Measurements from ENCODE around the gene CPSF4L. TPM values are rescaled to one million over a fixed set of nuclear protein-coding genes. Genes with fewer than 3 reads are reported as not detected.

Gene CPSF4L
- total RNA-seq, 1 donor from 2014 or later = not detected

DNA sequence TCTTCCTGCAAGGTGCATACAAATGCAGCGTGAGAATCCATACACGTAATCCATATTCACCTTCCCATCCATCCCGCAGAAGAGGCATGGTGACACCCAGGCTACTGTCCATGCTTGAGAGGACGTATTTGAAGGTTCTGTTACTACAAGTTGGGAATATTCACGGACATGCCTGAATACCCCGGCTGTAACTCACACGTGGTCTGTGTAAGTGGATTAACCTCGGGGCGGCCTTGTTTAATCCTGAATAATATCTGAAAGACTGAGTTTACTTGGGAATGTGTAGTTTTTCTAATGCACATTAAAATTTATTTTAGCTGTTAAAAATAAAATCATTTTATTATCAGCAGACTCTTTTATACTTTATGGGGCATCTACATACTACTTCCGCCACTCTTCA is 13.1 kb downstream of the CPSF4L start:
- Histone ChIP-seq H3K36me3 (ENCODE audit: insufficient read depth, low read length) (peaks cover 9% of the 10 kb centered on the region), H3K4me3 (ENCODE audit: insufficient read depth, low read depth, low read length) (no peak overlapping the region), H4K20me1 (ENCODE audit: insufficient read depth, low read length) (no peaks in the 10 kb centered on the region), H3K27me3 (ENCODE audit: insufficient read depth, low read length) (no peaks in the 10 kb centered on the region), H3K79me2 (ENCODE audit: insufficient read depth, low read length) (no peaks in the 10 kb centered on the region), H3K9me3 (ENCODE audit: insufficient read depth, low read depth, low read length) (no peaks in the 10 kb centered on the region), H3K27ac (ENCODE audit: low read depth, low read length) (no peak overlapping the region), H3K9ac (ENCODE audit: low read length) (no peak overlapping the region), H3K4me1 (ENCODE audit: insufficient read depth, low read length) (no peaks in the 10 kb centered on the region), H3K4me2 (ENCODE audit: low read length) (no peak overlapping the region), H2AFZ (ENCODE audit: low read depth, low read length) (no peak overlapping the region)
- Mint-ChIP-seq H3K4me1 (ENCODE audit: low read depth, unreplicated experiment) (no peaks in the 10 kb centered on the region), H3K9me3 (ENCODE audit: unreplicated experiment) (no peaks in the 10 kb centered on the region), H3K4me3 (ENCODE audit: unreplicated experiment) (no peak overlapping the region), H3K36me3 (ENCODE audit: low read depth, unreplicated experiment) (peaks cover 2% of the 10 kb centered on the region), H3K27ac (ENCODE audit: unreplicated experiment) (no peak overlapping the region), H3K27me3 (ENCODE audit: low read depth, unreplicated experiment) (peaks cover 18% of the 10 kb centered on the region)
- no peak for TF ChIP-seq EZH2 (IDR thresholded peaks at IDR 0.05; ENCODE audit: insufficient read depth, low read length)
- TF ChIP-seq, protein P1, sequence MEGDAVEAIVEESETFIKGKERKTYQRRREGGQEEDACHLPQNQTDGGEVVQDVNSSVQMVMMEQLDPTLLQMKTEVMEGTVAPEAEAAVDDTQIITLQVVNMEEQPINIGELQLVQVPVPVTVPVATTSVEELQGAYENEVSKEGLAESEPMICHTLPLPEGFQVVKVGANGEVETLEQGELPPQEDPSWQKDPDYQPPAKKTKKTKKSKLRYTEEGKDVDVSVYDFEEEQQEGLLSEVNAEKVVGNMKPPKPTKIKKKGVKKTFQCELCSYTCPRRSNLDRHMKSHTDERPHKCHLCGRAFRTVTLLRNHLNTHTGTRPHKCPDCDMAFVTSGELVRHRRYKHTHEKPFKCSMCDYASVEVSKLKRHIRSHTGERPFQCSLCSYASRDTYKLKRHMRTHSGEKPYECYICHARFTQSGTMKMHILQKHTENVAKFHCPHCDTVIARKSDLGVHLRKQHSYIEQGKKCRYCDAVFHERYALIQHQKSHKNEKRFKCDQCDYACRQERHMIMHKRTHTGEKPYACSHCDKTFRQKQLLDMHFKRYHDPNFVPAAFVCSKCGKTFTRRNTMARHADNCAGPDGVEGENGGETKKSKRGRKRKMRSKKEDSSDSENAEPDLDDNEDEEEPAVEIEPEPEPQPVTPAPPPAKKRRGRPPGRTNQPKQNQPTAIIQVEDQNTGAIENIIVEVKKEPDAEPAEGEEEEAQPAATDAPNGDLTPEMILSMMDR (IDR thresholded peaks at IDR 0.05; ENCODE audit: insufficient read depth, low read depth, low read length) = no peak
- FAIRE-seq = no peak
- no peak for DNase-seq (ENCODE audit: low read depth)

DNA sequence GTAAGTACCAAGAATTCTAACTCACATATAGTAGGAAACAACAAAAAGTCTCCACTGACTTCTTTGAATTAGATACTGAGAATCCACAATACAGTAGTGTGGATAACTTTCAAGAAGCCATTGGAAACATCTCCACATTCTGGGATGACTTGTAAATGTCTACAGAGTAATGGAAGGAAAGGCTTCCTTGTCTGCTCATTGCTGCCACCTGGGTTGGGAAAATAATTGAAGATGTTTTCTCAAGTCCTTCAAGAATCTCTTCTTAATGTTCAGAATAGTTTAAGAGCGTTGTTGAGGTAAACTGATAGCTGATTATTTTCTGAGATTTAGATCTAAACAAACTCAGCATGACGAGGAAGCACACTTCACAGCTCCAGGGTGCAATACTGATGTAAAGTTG is 14.0 kb downstream of the CPSF4L start:
- H4K20me1 ChIP-seq (ENCODE audit: insufficient read depth, low read length) = no peaks in the 10 kb centered on the region
- H3K9me3 Mint-ChIP-seq (ENCODE audit: unreplicated experiment) = no peaks in the 10 kb centered on the region
- peaks cover 15% of the 10 kb centered on the region for H3K27me3 Mint-ChIP-seq (ENCODE audit: low read depth, unreplicated experiment)
- no peaks in the 10 kb centered on the region for H3K4me1 Mint-ChIP-seq (ENCODE audit: low read depth, unreplicated experiment)
- H3K27ac Mint-ChIP-seq (ENCODE audit: unreplicated experiment) = no peak overlapping the region
- no peak overlapping the region for H3K27ac ChIP-seq (ENCODE audit: low read depth, low read length)
- DNase-seq (ENCODE audit: low read depth) = no peak
- H3K9me3 ChIP-seq (ENCODE audit: insufficient read depth, low read depth, low read length) = no peaks in the 10 kb centered on the region
- TF ChIP-seq, protein P1 (IDR thresholded peaks at IDR 0.05; ENCODE audit: insufficient read depth, low read depth, low read length) = no peak
- no peak for TF ChIP-seq EZH2 (IDR thresholded peaks at IDR 0.05; ENCODE audit: insufficient read depth, low read length)
- H3K9ac ChIP-seq (ENCODE audit: low read length) = no peak overlapping the region
- H3K36me3 Mint-ChIP-seq (ENCODE audit: low read depth, unreplicated experiment) = peaks cover 2% of the 10 kb centered on the region
- H3K4me2 ChIP-seq (ENCODE audit: low read length) = no peak overlapping the region
- H3K4me3 Mint-ChIP-seq (ENCODE audit: unreplicated experiment) = no peak overlapping the region
- H3K79me2 ChIP-seq (ENCODE audit: insufficient read depth, low read length) = no peaks in the 10 kb centered on the region
- H3K4me1 ChIP-seq (ENCODE audit: insufficient read depth, low read length) = no peaks in the 10 kb centered on the region
- peaks cover 9% of the 10 kb centered on the region for H3K36me3 ChIP-seq (ENCODE audit: insufficient read depth, low read length)
- H3K4me3 ChIP-seq (ENCODE audit: insufficient read depth, low read depth, low read length) = no peak overlapping the region
- no peak overlapping the region for H2AFZ ChIP-seq (ENCODE audit: low read depth, low read length)
- no peaks in the 10 kb centered on the region for H3K27me3 ChIP-seq (ENCODE audit: insufficient read depth, low read length)
- FAIRE-seq = no peak

DNA sequence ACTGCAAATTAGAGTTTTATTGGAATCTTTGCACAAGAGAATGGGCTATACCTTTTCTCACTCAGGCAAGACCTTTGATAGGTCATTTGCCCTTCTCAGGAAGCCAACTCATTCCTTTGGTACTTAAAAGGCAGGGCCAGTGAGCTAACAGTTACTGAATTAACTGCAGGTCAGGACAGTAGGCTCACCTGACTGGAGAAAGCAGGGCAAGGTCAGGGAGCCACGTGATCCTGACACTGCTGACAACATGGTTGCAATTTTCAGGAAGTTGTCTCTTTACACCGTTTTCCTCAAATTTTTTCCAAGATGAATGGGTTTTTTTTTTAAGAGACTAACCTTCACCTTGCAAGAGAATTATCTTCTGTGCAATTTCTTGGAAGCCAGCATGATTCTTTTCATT is 21.1 kb downstream of the CPSF4L start:
- no peak overlapping the region for H3K27ac ChIP-seq (ENCODE audit: low read depth, low read length)
- no peak overlapping the region for H3K4me2 ChIP-seq (ENCODE audit: low read length)
- FAIRE-seq (no peak), DNase-seq (ENCODE audit: low read depth) (no peak)
- H3K27me3 Mint-ChIP-seq (ENCODE audit: low read depth, unreplicated experiment) = no peaks in the 10 kb centered on the region
- H3K79me2 ChIP-seq (ENCODE audit: insufficient read depth, low read length) = peaks cover 13% of the 10 kb centered on the region
- H2AFZ ChIP-seq (ENCODE audit: low read depth, low read length) = no peak overlapping the region
- H3K9ac ChIP-seq (ENCODE audit: low read length) = no peak overlapping the region
- no peak for TF ChIP-seq EZH2 (IDR thresholded peaks at IDR 0.05; ENCODE audit: insufficient read depth, low read length)
- TF ChIP-seq, protein P1 (IDR thresholded peaks at IDR 0.05; ENCODE audit: insufficient read depth, low read depth, low read length) = no peak
- H3K4me3 ChIP-seq (ENCODE audit: insufficient read depth, low read depth, low read length) = no peak overlapping the region
- H3K27ac Mint-ChIP-seq (ENCODE audit: unreplicated experiment) = no peak overlapping the region
- H3K4me1 Mint-ChIP-seq (ENCODE audit: low read depth, unreplicated experiment) = peaks cover 6% of the 10 kb centered on the region
- peaks cover 2% of the 10 kb centered on the region for H3K36me3 Mint-ChIP-seq (ENCODE audit: low read depth, unreplicated experiment)
- H3K36me3 ChIP-seq (ENCODE audit: insufficient read depth, low read length) = peaks cover 13% of the 10 kb centered on the region
- H3K9me3 ChIP-seq (ENCODE audit: insufficient read depth, low read depth, low read length) = no peaks in the 10 kb centered on the region
- no peaks in the 10 kb centered on the region for H3K4me1 ChIP-seq (ENCODE audit: insufficient read depth, low read length)
- no peak overlapping the region for H3K4me3 Mint-ChIP-seq (ENCODE audit: unreplicated experiment)
- H3K9me3 Mint-ChIP-seq (ENCODE audit: unreplicated experiment) = no peaks in the 10 kb centered on the region
- peaks cover 31% of the 10 kb centered on the region for H4K20me1 ChIP-seq (ENCODE audit: insufficient read depth, low read length)
- H3K27me3 ChIP-seq (ENCODE audit: insufficient read depth, low read length) = no peaks in the 10 kb centered on the region

Measured in astrocyte (in vitro differentiated cells and primary cell).